Measurements from ENCODE around the gene CEP83.

CEP83 gene

GRCh38 chr12:94297876-94298505 is 161.7 kb downstream of the CEP83 start:
- no peak for DNase-seq

GRCh38 chr12:94297096-94297699 is 162.5 kb downstream of the CEP83 start:
- DNase-seq = no peak

- no peak for DNase-seq
These were observed 169.3 kb downstream of the CEP83 start for GRCh38 chr12:94290353-94290752.

- DNase-seq = no peak
These were observed 170.0 kb downstream of the CEP83 start for GRCh38 chr12:94289461-94290312.

- DNase-seq = no peak
These were observed 172.4 kb downstream of the CEP83 start for GRCh38 chr12:94287245-94287628.

GRCh38 chr12:94286583-94287244 is 173.0 kb downstream of the CEP83 start:
- no peak for DNase-seq

GRCh38 chr12:94285943-94286582 is 173.6 kb downstream of the CEP83 start:
- DNase-seq = no peak

GRCh38 chr12:94284859-94285258 is 174.8 kb downstream of the CEP83 start:
- no peak for DNase-seq

GRCh38 chr12:94284046-94284445 is 175.6 kb downstream of the CEP83 start:
- no peak for DNase-seq

- no peak for DNase-seq
These were observed 177.0 kb downstream of the CEP83 start for GRCh38 chr12:94282675-94283074.

- no peak for DNase-seq
These were observed 179.6 kb downstream of the CEP83 start for GRCh38 chr12:94280063-94280462.

GRCh38 chr12:94277426-94278000 is 182.2 kb downstream of the CEP83 start:
- no peak for DNase-seq

GRCh38 chr12:94276725-94277124 is 182.9 kb downstream of the CEP83 start:
- DNase-seq = no peak

- no peak for DNase-seq
These were observed 186.4 kb downstream of the CEP83 start for GRCh38 chr12:94273272-94273671.

- no peak for DNase-seq
These were observed 187.4 kb downstream of the CEP83 start for GRCh38 chr12:94272280-94272679.

- DNase-seq = no peak
These were observed 188.3 kb downstream of the CEP83 start for GRCh38 chr12:94271351-94271750.

GRCh38 chr12:94269316-94269999 is 190.2 kb downstream of the CEP83 start:
- no peak for DNase-seq

GRCh38 chr12:94267921-94268471 is 191.7 kb downstream of the CEP83 start:
- no peak for DNase-seq

GRCh38 chr12:94267537-94267872 is 192.2 kb downstream of the CEP83 start:
- DNase-seq = no peak

GRCh38 chr12:94266796-94267536 is 192.7 kb downstream of the CEP83 start:
- no peak for DNase-seq
